IPS-18c (cell line): ENCODE results near the gene PRRC2B.
"Not testable (repeated sequence)": the region's sequence is repeated elsewhere in the genome, so short reads cannot be mapped to it uniquely, and the experiment has no call there.

Experiments
- H3K4me3 ChIP-seq: 2 replicates; pipeline ENCODE4 v1.7.0; 2013; ENCODE audit warnings: low read depth, mild to moderate bottlenecking, low read length, moderate library complexity; ENCODE audit not compliant: insufficient read depth
- H3K9me3 ChIP-seq: one replicate; pipeline ENCODE4 v1.6.1; 2013; ENCODE audit warnings: mild to moderate bottlenecking, low read length, moderate library complexity; ENCODE audit not compliant: control insufficient read depth, insufficient read depth

The PRRC2B gene

DNA sequence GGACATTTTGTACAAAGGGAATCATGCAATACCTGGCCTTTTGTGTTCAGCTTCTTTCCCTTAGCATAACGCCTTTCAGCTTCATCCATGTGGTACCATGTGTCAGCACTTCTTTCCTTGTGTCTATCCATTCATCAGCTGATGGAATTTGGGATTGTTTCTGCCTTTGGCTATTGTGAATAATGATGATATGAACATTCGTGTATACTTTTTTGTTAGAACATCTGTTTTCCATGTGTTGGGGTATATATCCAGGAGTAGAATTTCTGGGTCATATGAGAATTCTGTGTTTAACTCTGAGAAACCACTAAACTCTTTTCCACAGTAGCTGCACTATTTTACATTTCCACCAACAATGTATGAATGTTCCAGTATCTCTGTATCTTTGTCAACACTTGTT, 14.8 kb upstream of the PRRC2B start:
- Histone ChIP-seq H3K9me3 (no peaks in the 10 kb centered on the region), H3K4me3 (no peak overlapping the region)

DNA sequence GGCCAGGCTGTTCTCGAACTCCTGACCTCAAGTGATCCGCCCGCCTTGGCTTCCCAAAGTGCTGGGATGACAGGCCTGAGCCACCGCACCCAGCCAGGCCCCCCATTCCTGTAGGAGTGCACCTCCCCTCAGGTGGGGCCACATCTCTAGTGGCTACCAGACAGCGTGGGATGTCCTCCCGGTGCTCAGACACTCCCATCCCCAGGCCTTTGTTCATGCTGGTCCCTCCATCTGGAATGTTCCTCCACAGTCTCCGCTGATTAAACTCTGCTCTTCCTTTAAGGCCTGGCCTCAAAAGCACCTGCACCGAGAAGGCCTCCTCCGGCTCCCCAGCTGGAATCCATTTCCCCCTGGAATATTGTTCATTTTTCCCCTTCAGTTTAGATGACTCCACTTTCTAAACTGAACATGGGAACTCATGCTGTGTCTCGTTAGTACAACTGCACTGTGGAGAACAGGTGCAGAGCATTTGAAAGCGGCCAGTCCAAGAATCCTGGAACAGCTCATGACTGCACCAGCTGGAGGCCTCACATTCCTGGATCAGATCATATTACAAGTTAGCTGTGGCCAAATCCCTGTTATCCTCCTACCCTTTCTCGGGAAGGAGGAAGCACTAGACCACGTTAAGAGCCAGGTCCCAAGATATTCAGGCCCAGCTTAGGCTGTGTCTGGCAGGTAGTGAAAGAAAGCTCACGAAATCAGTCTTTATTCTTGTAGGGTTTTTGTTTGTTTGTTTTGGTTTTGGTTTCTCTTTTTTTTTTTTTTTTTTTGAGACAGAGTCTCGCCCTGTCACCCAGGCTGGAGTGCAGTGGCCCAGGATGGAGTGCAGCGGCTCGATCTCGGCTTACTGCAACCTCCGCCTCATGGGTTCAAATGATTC, 10.8 kb upstream of the PRRC2B start:
- Histone ChIP-seq H3K9me3 (no peaks in the 10 kb centered on the region), H3K4me3 (no peak overlapping the region)

DNA sequence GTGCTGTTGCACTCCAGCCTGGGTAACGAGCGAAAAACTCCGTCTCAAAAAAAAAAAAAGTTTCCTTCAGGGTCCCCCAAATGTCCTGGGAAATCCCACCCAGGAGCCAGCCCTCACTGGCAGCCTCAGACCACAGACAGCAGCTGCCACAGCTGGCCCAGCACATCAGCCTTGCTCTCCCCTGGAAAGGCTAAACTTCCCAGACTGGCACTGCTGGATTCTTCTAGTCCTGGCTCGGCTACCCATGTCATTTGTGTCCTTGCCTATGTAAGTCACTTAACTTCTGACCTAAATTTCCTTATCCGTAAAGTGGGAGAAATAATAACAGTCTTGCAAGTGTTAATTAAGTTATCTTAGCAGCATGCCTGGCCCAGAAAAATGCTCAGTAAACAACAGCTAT, 8.6 kb upstream of the PRRC2B start:
- Histone ChIP-seq H3K9me3 (no peaks in the 10 kb centered on the region), H3K4me3 (no peak overlapping the region)

DNA sequence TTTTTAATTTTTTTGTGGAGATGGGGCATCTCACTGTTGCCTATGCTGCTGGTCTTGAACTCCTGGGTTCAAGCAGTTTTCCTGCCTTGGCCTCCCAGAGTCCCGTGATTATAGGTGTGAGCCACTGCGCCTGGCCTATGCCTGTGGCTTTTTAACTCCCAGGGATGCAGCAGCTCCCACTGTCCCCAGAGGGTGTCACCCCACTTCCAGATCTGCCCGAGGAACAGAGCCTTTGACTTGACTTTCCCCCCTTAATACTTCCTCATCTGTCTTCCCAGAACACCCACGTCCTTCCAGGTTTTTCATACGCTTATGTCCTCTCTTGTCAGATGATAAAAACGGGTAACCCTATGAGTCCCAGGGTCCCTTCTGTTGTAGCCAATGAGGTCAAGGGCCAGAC, 7.6 kb upstream of the PRRC2B start:
- H3K9me3 ChIP-seq, result no peaks in the 10 kb centered on the region
- no peak overlapping the region for H3K4me3 ChIP-seq

DNA sequence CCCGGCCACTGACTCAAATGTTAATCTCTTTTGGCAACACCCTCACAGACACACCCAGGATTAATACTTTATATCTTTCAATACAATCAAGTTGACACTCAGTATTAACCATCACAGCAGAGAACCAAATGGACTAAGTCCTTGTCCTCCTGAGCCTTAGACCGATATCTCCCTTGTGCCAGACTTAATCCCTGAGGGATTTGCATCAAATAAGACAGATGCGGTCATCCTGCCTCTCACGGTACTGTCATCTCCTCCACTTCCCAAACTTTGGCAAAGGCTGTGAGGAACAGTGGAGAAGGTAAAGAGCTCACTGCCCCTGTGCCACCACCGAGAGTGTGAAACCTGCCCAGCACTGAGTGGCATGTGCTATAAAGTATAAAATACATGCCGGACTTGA, 6.5 kb upstream of the PRRC2B start:
- H3K9me3 ChIP-seq, result no peaks in the 10 kb centered on the region
- no peak overlapping the region for H3K4me3 ChIP-seq

DNA sequence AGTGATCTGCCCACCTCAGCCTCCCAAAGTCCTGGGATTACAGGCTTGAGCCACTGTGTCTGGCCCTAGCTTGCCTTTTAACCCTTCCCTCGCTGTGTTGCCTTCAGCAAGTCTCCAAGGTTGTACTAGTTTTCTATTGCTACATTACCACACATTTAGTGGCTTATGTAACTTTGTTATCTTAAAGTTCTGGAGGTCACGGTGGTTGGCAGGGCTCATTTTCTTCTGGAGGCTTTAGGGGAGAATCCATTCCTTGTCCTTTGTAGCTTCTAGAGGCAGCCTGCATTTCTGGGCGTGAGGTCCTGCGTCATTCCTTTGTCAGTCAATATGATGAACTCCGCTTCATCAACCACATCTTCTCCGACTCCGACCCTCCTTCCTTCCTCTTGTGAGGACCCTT, 2.9 kb upstream of the PRRC2B start:
- H3K4me3 ChIP-seq, result no peak overlapping the region
- no peaks in the 10 kb centered on the region for H3K9me3 ChIP-seq

DNA sequence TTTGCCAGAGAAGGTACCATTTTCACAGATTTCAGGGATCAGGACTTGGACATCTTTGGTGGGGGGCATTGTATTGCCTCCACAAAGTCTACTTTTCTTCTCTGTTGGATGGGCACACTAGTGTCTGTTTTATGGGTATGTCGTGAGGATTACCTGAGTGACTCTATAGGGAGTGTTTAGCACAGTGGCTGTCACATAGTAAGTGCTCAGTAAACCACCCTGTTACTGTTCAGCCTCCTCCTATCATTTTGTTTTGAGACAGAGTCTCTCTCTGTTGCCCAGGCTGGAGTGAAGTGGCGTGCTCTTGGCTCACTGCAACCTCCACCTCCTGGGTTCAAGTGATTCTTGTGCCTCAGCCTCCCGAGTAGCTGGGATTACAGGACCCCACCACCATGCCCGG, 2.4 kb upstream of the PRRC2B start:
- H3K4me3 ChIP-seq, result no peak overlapping the region
- no peaks in the 10 kb centered on the region for H3K9me3 ChIP-seq

DNA sequence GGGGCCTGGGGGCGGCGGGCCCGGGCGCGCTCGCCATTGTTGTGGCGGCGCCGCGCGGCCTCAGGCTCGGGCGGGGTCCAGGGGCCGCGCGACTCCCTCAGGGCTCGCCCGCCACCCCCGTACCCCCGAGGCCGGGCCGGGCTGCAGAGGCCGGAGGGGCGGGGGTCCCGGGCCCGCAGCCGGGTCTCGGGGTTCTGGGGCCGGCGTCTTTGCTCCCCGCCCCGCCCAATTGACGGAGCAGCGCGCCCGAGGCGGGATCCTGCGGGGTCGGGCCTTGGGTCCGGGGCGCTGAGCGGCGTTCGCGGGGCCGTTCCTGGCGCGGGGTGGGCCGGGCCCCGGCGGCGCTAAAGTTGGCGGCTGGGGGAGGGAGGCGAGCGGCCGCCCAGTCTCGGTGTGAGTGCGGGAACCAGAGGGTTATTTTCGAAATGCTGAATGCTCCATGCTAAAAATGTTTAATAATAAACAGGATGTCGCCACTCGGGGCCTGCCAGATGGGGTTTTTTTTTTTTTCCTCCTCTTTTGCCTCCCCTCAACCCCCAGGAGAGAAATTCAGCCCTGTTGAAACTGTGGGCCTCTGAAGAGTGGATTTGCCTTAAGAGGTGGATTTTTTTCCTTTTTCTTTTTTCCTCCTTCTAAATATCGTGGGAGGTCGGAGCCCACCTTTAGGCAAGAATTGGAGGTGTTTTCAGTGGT, 724 bp downstream of the PRRC2B start:
- Histone ChIP-seq H3K9me3 (no peaks in the 10 kb centered on the region), H3K4me3 (peak overlapping the region; percentile 68)

DNA sequence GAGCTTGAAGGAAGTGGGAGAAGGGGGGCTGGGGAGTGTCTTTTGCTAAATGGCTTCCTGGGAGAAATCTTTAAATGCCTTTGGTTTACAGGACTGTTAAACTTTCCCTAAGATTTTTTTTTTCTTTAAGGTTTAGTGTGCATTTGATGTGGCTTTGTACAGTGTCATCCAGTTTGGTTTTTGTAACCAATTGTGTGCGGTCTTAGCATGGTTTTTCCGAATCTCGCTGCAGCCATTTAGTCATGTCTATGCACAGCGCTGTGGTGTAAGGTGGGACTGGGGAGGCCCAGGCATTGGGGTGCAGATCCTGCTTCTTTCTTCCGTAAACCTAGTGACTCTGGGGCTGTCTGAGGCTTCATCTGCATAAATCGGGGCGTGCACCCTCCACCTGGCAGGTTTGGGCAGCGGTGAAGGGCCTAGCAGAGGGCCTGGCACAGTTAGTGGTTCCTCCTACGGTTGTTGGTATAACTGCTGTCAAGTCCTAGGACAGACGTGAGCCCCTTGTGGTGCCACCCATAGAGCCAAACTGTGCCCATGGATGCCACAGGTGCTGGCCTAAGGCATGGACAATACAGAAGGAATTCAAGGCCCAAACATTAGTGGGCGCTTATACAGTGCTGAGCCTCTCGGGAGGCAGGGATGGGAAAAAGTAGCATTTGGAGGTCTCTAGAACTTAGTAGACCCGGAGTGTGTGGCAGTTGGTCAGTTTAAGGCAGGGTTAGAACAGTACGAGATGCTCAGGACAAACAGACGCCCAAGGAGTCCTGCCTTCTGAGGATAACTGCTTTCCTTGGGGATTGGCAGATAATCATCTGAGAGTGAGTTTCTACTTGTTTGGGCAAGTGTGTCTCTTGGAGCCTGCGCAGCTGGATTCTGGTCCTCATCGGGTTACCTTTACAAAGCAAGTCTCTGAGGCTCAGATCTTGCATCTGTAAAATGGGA, 1.5 kb downstream of the PRRC2B start:
- no peaks in the 10 kb centered on the region for H3K9me3 ChIP-seq
- H3K4me3 ChIP-seq, result peak overlapping the region; percentile 68

DNA sequence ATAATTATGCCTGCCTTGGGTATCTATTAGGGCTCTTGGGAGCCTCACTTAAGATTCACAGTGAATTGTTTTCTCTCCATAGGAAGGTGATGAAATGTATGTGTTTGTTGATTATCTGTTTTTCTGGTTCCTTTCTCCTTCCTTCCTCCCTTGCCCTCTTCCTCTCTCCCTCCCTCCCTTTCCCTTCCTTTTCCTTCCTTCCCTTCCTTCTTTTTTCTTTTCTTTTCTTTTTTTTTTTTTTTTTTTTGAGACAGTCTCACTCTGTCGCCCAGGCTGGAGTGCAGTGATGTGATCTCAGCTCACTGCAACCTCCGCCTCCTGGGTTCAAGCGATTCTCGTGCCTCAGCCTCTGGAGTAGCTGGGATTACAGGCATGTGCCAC, 2.2 kb downstream of the PRRC2B start:
- H3K4me3 ChIP-seq, result peak overlapping the region; percentile 68
- H3K9me3 ChIP-seq, result not testable (repeated sequence)

DNA sequence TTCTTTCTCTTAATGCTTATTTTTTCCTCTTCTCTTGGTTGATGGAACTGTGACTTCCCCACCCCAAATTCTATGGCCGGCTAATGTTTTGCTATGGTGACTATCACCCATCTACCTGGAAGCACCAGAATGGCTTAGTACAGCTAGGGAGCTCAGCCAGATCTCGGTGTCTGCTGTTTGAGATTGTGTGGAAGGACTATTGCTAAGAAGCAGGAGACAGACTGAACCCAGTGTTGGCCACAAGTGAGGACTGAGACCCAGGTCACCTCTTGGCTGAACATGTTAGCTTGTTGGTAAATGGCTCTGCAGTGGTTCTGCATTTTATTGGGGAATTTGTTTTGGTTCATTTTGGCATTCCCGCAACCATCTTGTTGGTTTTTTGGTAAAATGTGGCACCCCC, 2.7 kb downstream of the PRRC2B start:
- H3K4me3 ChIP-seq, result peak overlapping the region; percentile 45
- H3K9me3 ChIP-seq, result no peaks in the 10 kb centered on the region

DNA sequence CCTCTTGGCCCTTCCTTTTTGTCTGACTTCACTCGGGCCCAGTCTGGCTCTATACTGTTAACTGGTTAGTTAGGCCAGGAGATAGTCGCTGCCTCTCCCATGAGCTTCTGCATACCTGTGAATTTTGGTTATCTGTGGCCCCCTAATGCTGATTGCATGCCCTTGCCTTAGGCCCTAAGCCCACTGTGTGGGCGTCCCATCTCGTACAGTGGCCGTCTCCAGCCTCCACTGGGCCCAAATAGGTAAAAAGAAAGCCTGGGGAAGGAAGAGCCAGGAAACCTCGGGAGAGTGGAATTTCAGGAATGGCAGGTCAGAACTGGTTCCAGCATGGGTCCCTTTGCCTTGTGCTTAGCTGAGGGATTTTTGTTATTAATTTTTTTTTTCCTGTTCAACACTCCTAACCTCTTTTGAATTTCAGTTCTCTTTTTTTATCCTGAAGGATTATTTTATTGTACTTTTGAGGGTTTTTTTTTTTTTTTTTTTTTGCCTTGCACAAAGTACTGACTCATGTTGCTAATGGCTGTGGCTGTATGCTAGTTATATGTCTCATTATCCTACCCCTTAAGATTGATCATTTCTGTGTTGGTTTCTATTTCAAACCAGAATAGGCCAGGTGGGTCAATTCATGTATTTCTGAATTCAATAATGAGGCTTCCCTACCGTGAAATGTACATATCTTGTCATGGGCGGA, 3.4 kb downstream of the PRRC2B start:
- H3K4me3 ChIP-seq, result peak overlapping the region; percentile 45
- H3K9me3 ChIP-seq, result no peaks in the 10 kb centered on the region

DNA sequence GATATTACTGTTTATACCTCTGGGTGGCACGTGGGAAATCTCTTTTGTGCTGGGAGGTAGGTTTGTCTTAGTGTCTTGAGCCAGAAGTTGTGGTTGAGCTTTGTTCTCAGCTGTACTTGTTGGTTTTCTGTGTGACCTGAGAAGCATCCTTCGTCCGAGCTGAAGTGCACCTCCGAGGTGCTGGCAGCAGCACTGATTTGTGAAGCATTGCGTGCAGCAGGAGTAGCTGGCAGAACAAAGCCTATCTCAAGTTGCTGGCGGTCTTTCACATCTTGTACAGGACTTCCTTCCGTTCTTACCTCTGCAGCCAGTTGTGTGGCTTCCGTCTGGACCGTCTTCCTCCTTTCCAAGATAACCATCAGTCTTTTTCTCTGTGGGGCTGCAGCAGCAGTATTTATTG, 4.3 kb downstream of the PRRC2B start:
- peak overlapping the region; percentile 21 for H3K4me3 ChIP-seq
- H3K9me3 ChIP-seq, result no peaks in the 10 kb centered on the region

DNA sequence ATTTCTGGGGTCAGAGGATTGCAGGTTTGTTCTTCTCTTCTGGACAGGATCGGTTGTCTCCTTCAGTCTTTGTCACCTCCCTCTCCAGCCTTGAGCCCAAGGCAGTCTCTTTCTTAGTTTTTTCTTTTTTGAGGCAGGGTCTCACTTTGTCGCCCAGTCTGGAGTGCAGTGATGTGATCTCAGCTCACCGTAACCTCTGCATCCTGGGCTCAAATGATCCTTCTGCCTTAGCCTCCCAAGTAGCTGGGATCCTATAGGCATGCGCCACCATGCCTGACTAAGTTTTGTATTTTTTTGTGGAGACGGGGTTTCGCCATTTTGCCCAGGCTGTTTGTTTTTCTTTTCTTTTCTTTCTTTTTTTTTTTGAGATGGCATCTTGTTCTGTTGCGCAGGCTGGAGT, 6.1 kb downstream of the PRRC2B start:
- H3K9me3 ChIP-seq, result no peaks in the 10 kb centered on the region
- no peak overlapping the region for H3K4me3 ChIP-seq

DNA sequence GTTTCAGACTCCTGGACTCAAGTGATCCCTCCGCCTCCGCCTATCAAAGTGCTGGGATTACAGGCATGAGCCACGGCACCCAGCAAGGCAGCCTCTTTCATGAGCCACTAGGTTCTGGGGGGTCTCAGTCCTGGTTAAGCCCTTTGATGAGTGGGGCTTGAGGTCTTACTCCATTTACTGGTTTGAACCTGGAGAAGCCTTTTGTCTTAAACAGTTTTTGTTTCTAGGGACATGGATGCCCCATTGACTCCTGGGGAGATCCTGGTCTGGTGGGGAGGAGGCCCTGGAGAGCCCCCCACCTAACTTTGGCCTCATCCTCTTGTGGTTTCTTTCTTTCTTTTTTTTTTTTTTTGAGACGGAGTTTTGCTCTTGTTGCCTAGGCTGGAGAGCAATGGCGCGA, 6.7 kb downstream of the PRRC2B start:
- no peak overlapping the region for H3K4me3 ChIP-seq
- H3K9me3 ChIP-seq, result no peaks in the 10 kb centered on the region

DNA sequence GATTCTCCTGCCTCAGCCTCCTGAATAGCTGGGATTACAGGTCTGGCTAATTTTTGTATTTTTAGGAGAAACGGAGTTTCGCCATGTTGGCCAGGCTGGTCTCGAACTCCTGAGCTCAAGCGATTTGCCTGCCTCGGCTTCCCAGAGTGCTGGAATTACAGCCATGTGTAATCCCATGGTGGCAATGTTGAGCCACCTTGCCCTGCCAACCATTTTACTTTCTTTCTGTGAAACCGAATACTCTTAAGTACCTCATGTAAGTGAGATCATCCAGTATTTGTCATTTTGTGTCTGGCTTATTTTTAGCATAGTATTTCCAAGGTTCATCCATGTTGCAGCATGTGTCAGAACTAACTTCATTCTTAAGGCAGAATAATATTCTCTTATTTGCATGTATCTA, 8.2 kb downstream of the PRRC2B start:
- H3K9me3 ChIP-seq, result no peaks in the 10 kb centered on the region
- no peak overlapping the region for H3K4me3 ChIP-seq
